Measurements from ENCODE around the gene FAM120C. TPM values are rescaled to one million over a fixed set of nuclear protein-coding genes. Genes with fewer than 3 reads are reported as not detected.

FAM120C gene
- total RNA-seq, 1 experiment from 2014 or later = 16.6 TPM

DNA sequence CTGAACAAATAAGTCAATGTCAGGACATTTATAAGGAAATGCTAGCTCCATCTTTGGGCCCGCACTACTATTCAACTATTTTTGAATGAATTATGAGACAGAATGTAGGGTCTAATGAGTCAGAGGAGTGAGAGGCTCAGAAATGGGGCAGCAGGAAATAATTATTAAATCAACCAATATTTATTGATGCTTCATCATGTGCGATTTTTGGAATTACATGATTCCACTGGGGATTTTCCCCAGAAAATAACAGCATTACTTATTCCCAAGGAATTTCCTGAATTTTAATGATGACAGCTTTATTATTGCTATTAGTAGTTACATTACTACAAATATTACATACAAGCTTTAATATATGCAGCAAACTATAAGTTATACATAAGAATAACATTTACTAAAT is 89.5 kb downstream of the FAM120C start:
- DNase-seq = no peak
- no peaks in the 10 kb centered on the region for H4K20me1 ChIP-seq (ENCODE audit: insufficient read depth, low read depth, low read length)
- no peak overlapping the region for H3K9ac ChIP-seq (ENCODE audit: low read length)
- no peak overlapping the region for H3K4me2 ChIP-seq (ENCODE audit: low read depth, low read length, poor library complexity, severe bottlenecking)
- H3K4me1 ChIP-seq (ENCODE audit: low read length) = no peaks in the 10 kb centered on the region
- no peak overlapping the region for H3K4me3 ChIP-seq (ENCODE audit: low read length)
- H3K9me3 ChIP-seq (ENCODE audit: low read length) = no peaks in the 10 kb centered on the region
- H3K79me2 ChIP-seq (ENCODE audit: low read length) = no peaks in the 10 kb centered on the region
- H3K27me3 ChIP-seq (ENCODE audit: low read length) = no peaks in the 10 kb centered on the region
- no peak overlapping the region for H2AFZ ChIP-seq (ENCODE audit: low read length)
- H3K36me3 ChIP-seq (ENCODE audit: insufficient read depth, low read length) = no peaks in the 10 kb centered on the region
- H3K27ac ChIP-seq (ENCODE audit: low read length) = no peak overlapping the region
- H3K9me2 ChIP-seq (replicated peaks; ENCODE audit: insufficient read depth, low read length) = no peaks in the 10 kb centered on the region

DNA sequence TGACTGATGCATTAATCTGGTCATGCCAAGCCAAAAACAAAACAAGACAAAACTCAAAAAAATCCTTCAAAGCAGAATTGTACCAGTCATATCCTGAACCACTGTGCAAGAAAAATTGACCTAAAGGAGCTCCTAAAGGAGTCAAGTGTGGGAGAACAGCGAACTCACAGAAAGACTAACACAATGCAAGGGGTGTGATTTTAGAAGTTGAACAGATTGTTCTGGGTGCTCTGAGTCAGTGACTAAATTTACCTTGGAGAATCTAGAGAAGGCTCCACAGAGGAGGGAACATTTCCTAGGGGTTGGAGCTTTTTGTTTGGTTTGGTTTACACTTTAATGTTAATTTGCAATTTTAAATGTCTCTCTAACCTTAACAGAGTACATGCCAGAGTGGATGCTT is 89.9 kb downstream of the FAM120C start:
- H3K79me2 ChIP-seq (ENCODE audit: low read length) = no peaks in the 10 kb centered on the region
- H3K9me2 ChIP-seq (replicated peaks; ENCODE audit: insufficient read depth, low read length) = no peaks in the 10 kb centered on the region
- H2AFZ ChIP-seq (ENCODE audit: low read length) = no peak overlapping the region
- no peaks in the 10 kb centered on the region for H4K20me1 ChIP-seq (ENCODE audit: insufficient read depth, low read depth, low read length)
- no peak for DNase-seq
- H3K4me1 ChIP-seq (ENCODE audit: low read length) = no peaks in the 10 kb centered on the region
- no peak overlapping the region for H3K4me3 ChIP-seq (ENCODE audit: low read length)
- no peak overlapping the region for H3K9ac ChIP-seq (ENCODE audit: low read length)
- no peaks in the 10 kb centered on the region for H3K36me3 ChIP-seq (ENCODE audit: insufficient read depth, low read length)
- H3K4me2 ChIP-seq (ENCODE audit: low read depth, low read length, poor library complexity, severe bottlenecking) = no peak overlapping the region
- H3K27ac ChIP-seq (ENCODE audit: low read length) = no peak overlapping the region
- no peaks in the 10 kb centered on the region for H3K9me3 ChIP-seq (ENCODE audit: low read length)
- H3K27me3 ChIP-seq (ENCODE audit: low read length) = no peaks in the 10 kb centered on the region

DNA sequence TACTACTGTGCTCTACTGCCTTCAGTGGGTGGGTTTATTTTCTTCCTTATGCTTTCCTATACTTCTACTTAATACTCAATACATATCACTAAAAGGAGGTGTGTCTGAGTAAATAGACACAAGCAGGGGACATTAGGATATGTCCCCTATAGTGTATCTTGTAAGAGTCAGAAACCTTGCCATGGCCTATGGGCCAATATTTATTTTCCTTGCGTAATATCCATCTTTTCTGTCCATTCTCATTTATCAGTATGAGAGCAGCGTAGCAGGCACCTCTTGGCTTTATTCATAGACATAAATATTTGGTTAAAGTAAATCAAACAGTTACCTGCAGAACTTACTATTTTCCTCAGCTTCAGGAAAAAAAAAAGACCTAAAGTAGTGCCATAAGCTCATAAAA is 92.2 kb downstream of the FAM120C start:
- no peaks in the 10 kb centered on the region for H3K4me1 ChIP-seq (ENCODE audit: low read length)
- no peak overlapping the region for H3K4me3 ChIP-seq (ENCODE audit: low read length)
- H3K4me2 ChIP-seq (ENCODE audit: low read depth, low read length, poor library complexity, severe bottlenecking) = no peak overlapping the region
- H3K9ac ChIP-seq (ENCODE audit: low read length) = no peak overlapping the region
- no peaks in the 10 kb centered on the region for H3K36me3 ChIP-seq (ENCODE audit: insufficient read depth, low read length)
- H3K9me2 ChIP-seq (replicated peaks; ENCODE audit: insufficient read depth, low read length) = no peaks in the 10 kb centered on the region
- no peaks in the 10 kb centered on the region for H3K79me2 ChIP-seq (ENCODE audit: low read length)
- no peaks in the 10 kb centered on the region for H3K9me3 ChIP-seq (ENCODE audit: low read length)
- no peaks in the 10 kb centered on the region for H3K27me3 ChIP-seq (ENCODE audit: low read length)
- H4K20me1 ChIP-seq (ENCODE audit: insufficient read depth, low read depth, low read length) = no peaks in the 10 kb centered on the region
- no peak overlapping the region for H2AFZ ChIP-seq (ENCODE audit: low read length)
- no peak for DNase-seq
- H3K27ac ChIP-seq (ENCODE audit: low read length) = no peak overlapping the region

GRCh38 chrX:54089191-54089590 is 93.9 kb downstream of the FAM120C start:
- no peaks in the 10 kb centered on the region for H3K4me1 ChIP-seq (ENCODE audit: low read length)
- no peaks in the 10 kb centered on the region for H3K36me3 ChIP-seq (ENCODE audit: insufficient read depth, low read length)
- no peak overlapping the region for H3K4me2 ChIP-seq (ENCODE audit: low read depth, low read length, poor library complexity, severe bottlenecking)
- H4K20me1 ChIP-seq (ENCODE audit: insufficient read depth, low read depth, low read length) = no peaks in the 10 kb centered on the region
- H3K4me3 ChIP-seq (ENCODE audit: low read length) = no peak overlapping the region
- H3K9me2 ChIP-seq (replicated peaks; ENCODE audit: insufficient read depth, low read length) = no peaks in the 10 kb centered on the region
- H3K79me2 ChIP-seq (ENCODE audit: low read length) = no peaks in the 10 kb centered on the region
- no peaks in the 10 kb centered on the region for H3K27me3 ChIP-seq (ENCODE audit: low read length)
- DNase-seq = no peak
- no peaks in the 10 kb centered on the region for H3K9me3 ChIP-seq (ENCODE audit: low read length)
- no peak overlapping the region for H3K9ac ChIP-seq (ENCODE audit: low read length)
- no peak overlapping the region for H2AFZ ChIP-seq (ENCODE audit: low read length)
- H3K27ac ChIP-seq (ENCODE audit: low read length) = no peak overlapping the region

DNA sequence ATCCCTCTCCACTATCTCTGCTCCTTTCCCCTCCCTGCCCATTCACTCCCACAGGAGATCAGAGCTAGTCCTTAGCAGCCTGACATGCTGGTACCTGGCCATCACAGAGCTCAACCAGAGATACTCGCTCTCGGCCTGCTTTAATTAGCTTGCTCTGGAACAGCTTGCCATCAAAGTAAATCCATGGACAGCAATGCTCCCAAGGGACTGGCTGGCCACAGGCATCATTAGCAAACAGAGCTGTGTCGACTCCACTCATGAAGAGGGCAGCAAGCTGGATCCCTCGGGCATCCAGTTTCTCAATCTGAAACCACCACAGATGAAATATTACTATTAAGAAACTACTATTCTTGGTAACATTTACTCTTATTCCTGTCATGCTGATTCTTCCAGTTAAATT is 95.4 kb downstream of the FAM120C start:
- no peak overlapping the region for H2AFZ ChIP-seq (ENCODE audit: low read length)
- no peak overlapping the region for H3K4me3 ChIP-seq (ENCODE audit: low read length)
- H3K9me2 ChIP-seq (replicated peaks; ENCODE audit: insufficient read depth, low read length) = no peaks in the 10 kb centered on the region
- no peak for DNase-seq
- H3K27me3 ChIP-seq (ENCODE audit: low read length) = no peaks in the 10 kb centered on the region
- no peaks in the 10 kb centered on the region for H4K20me1 ChIP-seq (ENCODE audit: insufficient read depth, low read depth, low read length)
- no peaks in the 10 kb centered on the region for H3K36me3 ChIP-seq (ENCODE audit: insufficient read depth, low read length)
- H3K4me2 ChIP-seq (ENCODE audit: low read depth, low read length, poor library complexity, severe bottlenecking) = no peak overlapping the region
- H3K9ac ChIP-seq (ENCODE audit: low read length) = no peak overlapping the region
- no peaks in the 10 kb centered on the region for H3K4me1 ChIP-seq (ENCODE audit: low read length)
- no peaks in the 10 kb centered on the region for H3K79me2 ChIP-seq (ENCODE audit: low read length)
- H3K27ac ChIP-seq (ENCODE audit: low read length) = no peak overlapping the region
- H3K9me3 ChIP-seq (ENCODE audit: low read length) = no peaks in the 10 kb centered on the region

DNA sequence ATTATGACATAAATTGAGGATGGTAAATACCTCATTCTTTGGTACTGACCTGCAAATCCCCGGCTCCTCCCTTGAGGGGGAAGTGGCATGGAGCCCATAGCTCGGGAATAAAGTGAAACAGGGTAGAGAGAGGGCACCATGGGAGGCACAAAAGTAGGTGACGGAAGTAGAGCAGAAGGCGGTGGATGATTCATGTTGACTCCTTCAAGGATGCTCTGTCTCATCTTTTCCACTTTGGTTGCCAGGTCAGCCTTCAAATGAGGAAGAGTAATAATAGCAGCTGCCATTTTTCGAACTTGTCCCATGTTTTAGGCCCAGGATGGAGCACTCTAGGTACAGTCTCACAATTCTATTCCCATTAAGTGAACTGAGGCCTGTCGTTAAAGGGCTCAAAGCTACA is 97.4 kb downstream of the FAM120C start:
- H3K4me3 ChIP-seq (ENCODE audit: low read length) = no peak overlapping the region
- H3K27ac ChIP-seq (ENCODE audit: low read length) = no peak overlapping the region
- no peaks in the 10 kb centered on the region for H3K36me3 ChIP-seq (ENCODE audit: insufficient read depth, low read length)
- H4K20me1 ChIP-seq (ENCODE audit: insufficient read depth, low read depth, low read length) = no peaks in the 10 kb centered on the region
- DNase-seq = no peak
- no peak overlapping the region for H3K9ac ChIP-seq (ENCODE audit: low read length)
- no peak overlapping the region for H2AFZ ChIP-seq (ENCODE audit: low read length)
- no peaks in the 10 kb centered on the region for H3K79me2 ChIP-seq (ENCODE audit: low read length)
- H3K27me3 ChIP-seq (ENCODE audit: low read length) = no peaks in the 10 kb centered on the region
- no peaks in the 10 kb centered on the region for H3K4me1 ChIP-seq (ENCODE audit: low read length)
- H3K9me2 ChIP-seq (replicated peaks; ENCODE audit: insufficient read depth, low read length) = no peaks in the 10 kb centered on the region
- H3K9me3 ChIP-seq (ENCODE audit: low read length) = no peaks in the 10 kb centered on the region
- H3K4me2 ChIP-seq (ENCODE audit: low read depth, low read length, poor library complexity, severe bottlenecking) = no peak overlapping the region

GRCh38 chrX:54076903-54077302 is 106.2 kb downstream of the FAM120C start:
- no peak for DNase-seq
- Histone ChIP-seq H3K4me3 (ENCODE audit: low read length) (no peak overlapping the region), H3K4me1 (ENCODE audit: low read length) (no peaks in the 10 kb centered on the region), H3K9me2 (replicated peaks; ENCODE audit: insufficient read depth, low read length) (no peaks in the 10 kb centered on the region), H3K9ac (ENCODE audit: low read length) (no peak overlapping the region), H4K20me1 (ENCODE audit: insufficient read depth, low read depth, low read length) (no peaks in the 10 kb centered on the region), H3K79me2 (ENCODE audit: low read length) (no peaks in the 10 kb centered on the region), H3K27ac (ENCODE audit: low read length) (no peak overlapping the region), H3K4me2 (ENCODE audit: low read depth, low read length, poor library complexity, severe bottlenecking) (no peak overlapping the region), H2AFZ (ENCODE audit: low read length) (no peak overlapping the region), H3K9me3 (ENCODE audit: low read length) (no peaks in the 10 kb centered on the region), H3K36me3 (ENCODE audit: insufficient read depth, low read length) (no peaks in the 10 kb centered on the region), H3K27me3 (ENCODE audit: low read length) (no peaks in the 10 kb centered on the region)

GRCh38 chrX:54074826-54075225 is 108.2 kb downstream of the FAM120C start:
- Histone ChIP-seq H3K4me2 (ENCODE audit: low read depth, low read length, poor library complexity, severe bottlenecking) (no peak overlapping the region), H3K79me2 (ENCODE audit: low read length) (no peaks in the 10 kb centered on the region), H3K9me2 (replicated peaks; ENCODE audit: insufficient read depth, low read length) (no peaks in the 10 kb centered on the region), H3K9me3 (ENCODE audit: low read length) (no peaks in the 10 kb centered on the region), H3K27ac (ENCODE audit: low read length) (no peak overlapping the region), H3K4me1 (ENCODE audit: low read length) (no peaks in the 10 kb centered on the region), H3K36me3 (ENCODE audit: insufficient read depth, low read length) (no peaks in the 10 kb centered on the region), H3K27me3 (ENCODE audit: low read length) (no peaks in the 10 kb centered on the region), H3K9ac (ENCODE audit: low read length) (no peak overlapping the region), H4K20me1 (ENCODE audit: insufficient read depth, low read depth, low read length) (no peaks in the 10 kb centered on the region), H3K4me3 (ENCODE audit: low read length) (no peak overlapping the region), H2AFZ (ENCODE audit: low read length) (no peak overlapping the region)
- DNase-seq = no peak

DNA sequence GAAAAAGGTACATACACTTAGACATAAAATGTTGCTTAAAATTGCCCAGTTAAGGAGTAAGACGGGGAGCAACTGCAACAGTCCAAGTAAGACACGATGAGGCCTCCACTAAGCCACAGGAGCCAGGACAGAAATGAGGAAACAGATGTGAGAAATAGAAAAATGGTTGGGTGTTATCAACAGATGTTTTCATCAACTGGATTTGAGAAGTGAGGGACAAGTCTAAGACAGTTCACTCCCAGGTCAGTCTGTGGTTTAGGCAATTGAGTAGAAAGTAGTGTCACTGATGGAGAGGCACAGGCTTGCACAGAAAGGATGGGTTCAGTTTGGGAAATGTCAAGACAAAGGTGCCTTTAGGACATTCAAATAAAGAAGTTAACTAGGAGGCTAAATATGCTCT is 115.3 kb downstream of the FAM120C start:
- H3K9me2 ChIP-seq (replicated peaks; ENCODE audit: insufficient read depth, low read length) = no peaks in the 10 kb centered on the region
- no peaks in the 10 kb centered on the region for H3K79me2 ChIP-seq (ENCODE audit: low read length)
- H3K9me3 ChIP-seq (ENCODE audit: low read length) = no peaks in the 10 kb centered on the region
- DNase-seq = no peak
- no peaks in the 10 kb centered on the region for H3K4me1 ChIP-seq (ENCODE audit: low read length)
- no peak overlapping the region for H3K4me3 ChIP-seq (ENCODE audit: low read length)
- H3K4me2 ChIP-seq (ENCODE audit: low read depth, low read length, poor library complexity, severe bottlenecking) = no peak overlapping the region
- H3K27me3 ChIP-seq (ENCODE audit: low read length) = no peaks in the 10 kb centered on the region
- H4K20me1 ChIP-seq (ENCODE audit: insufficient read depth, low read depth, low read length) = no peaks in the 10 kb centered on the region
- H2AFZ ChIP-seq (ENCODE audit: low read length) = no peak overlapping the region
- no peak overlapping the region for H3K9ac ChIP-seq (ENCODE audit: low read length)
- no peaks in the 10 kb centered on the region for H3K36me3 ChIP-seq (ENCODE audit: insufficient read depth, low read length)
- H3K27ac ChIP-seq (ENCODE audit: low read length) = no peak overlapping the region

Data from Karpas-422 (cell line).